ENCODE measurements around the gene PLEKHD1.

The PLEKHD1 gene

GRCh38 chr14:69519204-69520100 is 34.9 kb downstream of the PLEKHD1 start:
- DNase-seq: peak; percentile 90

DNA sequence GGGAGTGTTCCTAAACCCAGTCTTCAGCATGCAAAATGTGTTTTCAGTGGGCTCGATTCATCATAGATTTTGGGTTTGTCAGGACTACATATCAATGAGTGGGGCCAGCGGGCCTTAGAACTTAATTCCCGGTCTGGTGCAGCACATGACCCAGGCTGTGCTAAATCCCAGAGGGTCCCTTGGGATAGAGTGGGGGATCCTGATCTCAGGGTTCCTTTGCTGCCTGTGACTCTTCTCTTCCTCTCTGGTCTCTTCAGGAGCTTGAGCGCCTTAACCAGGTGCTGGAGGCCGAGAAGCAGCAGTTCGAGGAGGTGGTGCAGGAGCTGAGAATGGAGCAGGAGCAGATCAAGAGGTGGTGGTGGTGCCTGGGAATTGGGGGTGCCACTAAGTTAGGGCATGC is 37.5 kb downstream of the PLEKHD1 start:
- no peak for DNase-seq

- no peak for DNase-seq
Observed at GRCh38 chr14:69525896-69526295, 41.4 kb downstream of the PLEKHD1 start.

GRCh38 chr14:69527635-69528034 is 43.1 kb downstream of the PLEKHD1 start:
- no peak for DNase-seq

DNA sequence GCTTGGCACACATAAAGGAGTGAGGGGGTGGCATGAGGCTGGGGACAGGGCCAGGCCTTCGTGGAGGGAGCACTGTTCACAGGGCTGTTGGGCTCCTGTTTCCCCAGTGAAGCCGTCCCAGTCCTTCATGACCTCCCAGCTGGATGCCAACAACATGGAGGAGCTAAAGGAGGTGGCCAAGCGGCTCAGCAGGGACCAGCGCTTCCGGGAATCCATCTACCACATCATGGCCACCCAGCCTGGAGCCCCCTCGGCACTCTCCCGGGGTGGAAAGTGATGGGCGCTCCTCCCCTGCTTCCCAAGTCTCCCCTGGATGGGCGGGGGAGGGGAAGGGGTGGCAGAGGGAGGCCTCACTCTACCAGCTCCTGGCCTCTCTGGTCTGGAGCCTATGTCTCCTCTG is 43.6 kb downstream of the PLEKHD1 start:
- DNase-seq: no peak

DNA sequence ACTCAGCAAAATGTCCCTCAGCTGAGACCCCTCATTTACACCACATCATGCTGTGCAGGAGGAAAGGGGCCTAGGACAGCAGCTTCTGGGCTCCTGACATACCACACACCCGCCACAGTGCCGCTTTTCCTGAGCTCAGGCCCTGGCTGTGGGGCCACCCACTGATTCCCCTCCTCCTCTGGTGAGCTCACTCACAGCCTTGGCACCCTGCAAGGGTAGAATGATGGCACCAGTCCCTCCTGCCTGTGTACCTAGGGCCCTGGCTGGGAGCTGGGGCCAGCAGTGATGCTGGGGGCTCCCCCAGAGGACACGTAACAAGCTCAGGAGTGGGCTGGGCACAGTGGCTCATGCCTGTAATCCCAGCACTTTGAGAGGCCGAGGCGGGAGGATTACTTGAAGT is 44.4 kb downstream of the PLEKHD1 start:
- no peak for DNase-seq

DNA sequence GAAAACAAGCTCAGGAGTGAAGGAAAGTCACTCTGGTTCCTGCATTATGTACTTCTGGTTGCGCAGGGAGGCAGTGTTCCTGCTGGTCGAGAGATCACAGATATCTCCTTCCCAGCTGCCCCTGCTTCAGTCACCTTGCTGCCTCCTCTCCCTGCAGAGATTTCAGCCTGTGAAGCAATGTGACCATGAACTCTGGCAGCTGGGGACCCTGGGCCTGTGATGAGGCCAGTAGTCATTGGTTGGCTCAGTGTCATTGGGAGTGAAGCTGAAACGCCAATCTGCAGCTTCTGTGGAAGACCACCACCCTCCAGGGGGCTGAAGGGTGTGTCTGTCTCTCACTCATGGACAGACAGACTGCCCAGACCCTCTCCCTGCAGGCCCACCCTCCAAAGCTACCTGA is 45.0 kb downstream of the PLEKHD1 start:
- DNase-seq: no peak

DNA sequence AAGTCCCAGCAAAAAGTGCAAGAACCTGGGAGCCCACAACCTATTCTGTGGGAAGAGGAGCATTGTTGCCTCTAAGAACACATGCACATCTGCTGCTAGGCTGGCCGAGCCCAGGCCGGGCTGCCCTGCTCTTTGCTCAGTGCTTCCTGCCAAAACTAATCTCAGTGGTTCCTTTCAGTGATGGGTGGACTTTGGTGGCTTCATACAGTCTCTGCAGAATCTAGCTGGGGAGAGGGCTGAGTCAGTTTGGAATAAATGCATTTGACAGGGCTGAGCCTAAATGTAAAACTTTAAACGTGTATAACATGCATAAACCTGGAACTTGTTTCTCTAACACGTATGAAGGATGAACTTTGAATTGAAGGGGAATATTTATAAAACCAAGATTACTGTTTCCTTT is 45.6 kb downstream of the PLEKHD1 start:
- DNase-seq: no peak

DNA sequence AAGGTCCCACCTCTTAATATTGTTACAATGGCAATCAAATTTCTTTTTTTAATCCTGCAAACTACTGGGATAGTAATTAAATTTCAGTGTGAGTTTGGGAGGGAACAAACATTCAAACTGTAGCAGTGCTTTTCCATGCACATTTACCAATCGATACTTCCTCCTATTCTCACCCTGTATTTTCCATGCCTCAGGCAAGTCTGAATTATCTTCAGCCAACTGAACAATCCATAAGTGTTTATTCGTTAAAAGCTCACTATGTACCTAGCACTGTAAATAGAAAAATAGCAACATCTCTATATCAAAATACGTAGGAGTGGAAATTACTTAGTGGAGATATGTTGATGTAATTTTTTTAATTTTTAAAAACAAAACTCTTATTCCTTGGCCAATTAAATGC is 46.6 kb downstream of the PLEKHD1 start:
- peak; percentile 65 for DNase-seq

DNA sequence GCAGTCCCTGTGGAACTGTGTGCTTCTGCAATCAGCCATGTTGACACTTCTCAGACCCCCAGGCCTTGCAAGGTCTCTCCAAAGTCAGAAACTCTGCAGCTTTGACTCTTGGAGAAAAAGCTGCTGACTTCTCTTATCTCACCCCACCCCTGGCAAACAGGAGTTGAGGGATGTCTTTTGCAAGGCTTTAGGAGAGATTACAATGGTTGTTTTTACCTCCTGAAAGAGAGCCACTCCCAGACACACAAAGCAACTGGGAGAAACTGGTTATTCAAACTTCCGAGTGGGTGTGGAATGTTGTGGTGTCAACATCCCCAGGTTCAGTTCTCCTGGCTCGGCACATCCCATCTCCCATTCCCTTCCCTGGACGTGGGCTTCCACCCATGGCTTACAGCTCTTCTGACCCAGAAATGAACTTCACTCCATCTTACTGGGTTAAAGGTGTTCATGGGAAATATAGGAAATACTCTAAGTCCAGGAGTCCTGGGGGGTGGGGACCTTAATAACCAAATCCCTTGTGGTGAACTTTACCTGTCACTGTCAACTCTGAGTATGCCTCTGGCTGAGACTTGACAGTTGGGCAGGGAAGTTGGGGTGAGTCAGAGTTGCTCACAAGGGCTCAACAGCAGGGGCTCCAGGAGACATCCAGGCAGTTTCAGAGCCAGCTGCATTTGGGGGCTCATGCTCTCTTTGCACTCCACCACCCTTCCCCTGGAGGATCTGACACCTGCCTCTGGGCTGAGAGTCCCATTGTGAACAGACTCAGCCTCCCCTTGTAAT is 48.2 kb downstream of the PLEKHD1 start:
- no peak for DNase-seq

DNA sequence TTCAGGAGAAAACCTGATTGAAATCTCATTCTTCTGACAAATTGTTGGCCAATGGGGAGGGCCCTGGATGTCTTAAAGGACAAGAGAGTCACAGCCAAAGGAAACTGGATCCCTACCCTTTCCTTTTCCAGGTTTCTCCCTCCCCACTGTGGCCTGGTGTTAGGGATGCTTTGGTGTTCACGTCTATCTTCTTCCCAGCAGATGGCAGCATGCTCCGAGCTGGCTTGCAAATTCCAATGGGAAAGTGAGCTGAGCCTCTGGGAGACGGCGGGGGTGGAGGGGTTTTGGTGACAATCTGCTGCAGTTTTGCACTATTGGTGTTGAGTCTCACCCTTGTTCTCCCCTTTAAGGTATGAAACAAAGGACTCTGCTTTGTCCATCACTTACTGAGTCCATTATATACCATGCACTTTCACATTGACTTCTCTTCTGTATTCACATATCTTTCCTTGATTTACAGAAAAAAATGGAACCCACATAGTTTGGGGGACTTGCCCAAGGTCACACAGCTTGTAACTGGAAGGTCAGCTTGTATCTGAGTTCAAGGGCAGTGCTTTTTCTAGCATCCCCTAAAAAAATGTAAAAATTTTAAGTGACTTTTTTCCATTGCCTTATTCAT is 50.8 kb downstream of the PLEKHD1 start:
- DNase-seq: peak; percentile 65

DNA sequence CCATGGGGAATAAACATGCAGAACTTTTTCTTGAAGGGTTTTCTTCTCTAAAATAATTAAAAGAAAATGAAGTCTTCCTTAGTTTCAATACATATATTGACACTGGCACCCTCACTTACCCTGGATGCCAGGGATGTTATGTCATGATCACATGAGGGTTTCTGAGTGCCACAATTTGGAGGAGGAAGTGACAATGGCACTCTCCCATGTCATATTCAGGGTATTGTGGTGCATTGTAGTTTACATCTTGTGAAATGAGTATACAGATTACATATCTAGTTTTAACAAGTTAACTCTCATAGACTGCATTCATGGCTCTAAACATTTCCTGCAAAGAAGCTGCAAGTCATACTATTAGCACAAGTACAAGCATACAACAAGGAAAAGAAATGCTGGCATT is 52.4 kb downstream of the PLEKHD1 start:
- no peak for DNase-seq

DNA sequence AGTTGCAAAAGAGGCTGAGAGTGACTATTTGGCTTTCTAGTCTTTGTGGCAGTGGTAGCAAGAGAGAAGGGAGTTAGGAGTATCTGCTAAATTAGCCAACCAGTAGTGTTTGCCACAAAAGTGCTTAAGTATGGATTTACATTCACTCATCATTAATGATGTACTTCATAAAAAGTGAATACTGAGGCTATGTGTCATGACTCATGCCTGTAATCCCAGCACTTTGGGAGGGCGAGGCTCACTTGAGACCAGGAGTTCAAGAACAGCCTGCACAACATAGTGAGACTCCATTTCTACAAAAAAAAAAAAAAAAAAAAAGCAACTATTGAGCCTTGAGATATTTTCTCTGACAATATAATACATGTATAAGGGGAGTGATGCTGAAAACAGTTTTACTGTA is 53.4 kb downstream of the PLEKHD1 start:
- DNase-seq: peak; percentile 11

GRCh38 chr14:69538766-69539165 is 54.2 kb downstream of the PLEKHD1 start:
- DNase-seq: no peak

- no peak for DNase-seq
Observed at GRCh38 chr14:69539631-69540410, 55.3 kb downstream of the PLEKHD1 start.

DNA sequence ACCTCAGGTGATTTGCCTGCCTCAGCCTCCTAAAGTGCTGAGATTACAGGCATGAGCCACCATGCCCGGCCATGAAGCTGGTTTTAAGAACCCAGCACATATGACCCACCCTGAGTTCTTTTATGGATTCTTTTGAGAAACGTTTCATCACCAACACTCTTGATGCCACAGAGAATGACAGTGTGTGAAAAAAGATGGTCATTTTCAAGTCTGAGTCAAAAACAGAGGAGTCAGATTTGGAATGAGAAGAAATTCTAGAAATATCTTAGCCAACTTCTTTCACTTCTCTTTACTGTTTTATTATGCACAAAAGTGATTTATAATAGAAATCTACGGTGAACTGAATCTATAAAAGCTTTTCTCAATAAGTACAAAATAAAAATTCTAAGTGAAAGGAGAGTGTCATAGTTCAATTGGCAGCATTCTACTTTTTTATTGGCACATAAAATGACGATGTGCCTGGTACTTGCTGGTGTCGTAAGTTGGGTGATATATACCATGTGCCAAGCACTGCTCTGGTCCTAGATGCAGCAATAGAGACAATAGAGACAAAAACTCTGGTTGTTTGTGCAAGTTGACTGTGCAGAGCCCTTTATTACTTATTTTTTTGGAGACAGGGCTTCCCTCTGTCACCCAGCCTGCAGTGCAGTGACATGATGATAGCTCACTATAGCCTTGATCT is 56.3 kb downstream of the PLEKHD1 start:
- no peak for DNase-seq

DNA sequence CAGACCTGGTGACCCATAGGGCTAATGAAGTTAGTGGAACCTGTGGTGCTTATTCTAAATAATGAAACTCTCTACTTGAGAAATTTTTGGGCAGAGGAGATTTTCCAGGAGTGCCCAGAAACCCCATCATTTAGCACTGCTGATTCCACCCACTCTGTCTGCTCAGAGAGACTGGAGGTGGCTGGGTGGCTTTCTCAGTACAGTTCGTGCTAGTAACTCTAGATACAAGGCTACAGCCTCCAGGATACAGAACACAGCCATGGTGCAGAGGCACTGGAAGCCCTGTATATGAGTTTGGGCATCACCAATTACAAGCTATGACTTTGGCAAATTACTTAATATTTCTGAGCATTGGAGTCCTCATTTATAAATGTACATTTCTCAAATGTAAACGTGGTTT is 57.8 kb downstream of the PLEKHD1 start:
- DNase-seq: no peak

DNA sequence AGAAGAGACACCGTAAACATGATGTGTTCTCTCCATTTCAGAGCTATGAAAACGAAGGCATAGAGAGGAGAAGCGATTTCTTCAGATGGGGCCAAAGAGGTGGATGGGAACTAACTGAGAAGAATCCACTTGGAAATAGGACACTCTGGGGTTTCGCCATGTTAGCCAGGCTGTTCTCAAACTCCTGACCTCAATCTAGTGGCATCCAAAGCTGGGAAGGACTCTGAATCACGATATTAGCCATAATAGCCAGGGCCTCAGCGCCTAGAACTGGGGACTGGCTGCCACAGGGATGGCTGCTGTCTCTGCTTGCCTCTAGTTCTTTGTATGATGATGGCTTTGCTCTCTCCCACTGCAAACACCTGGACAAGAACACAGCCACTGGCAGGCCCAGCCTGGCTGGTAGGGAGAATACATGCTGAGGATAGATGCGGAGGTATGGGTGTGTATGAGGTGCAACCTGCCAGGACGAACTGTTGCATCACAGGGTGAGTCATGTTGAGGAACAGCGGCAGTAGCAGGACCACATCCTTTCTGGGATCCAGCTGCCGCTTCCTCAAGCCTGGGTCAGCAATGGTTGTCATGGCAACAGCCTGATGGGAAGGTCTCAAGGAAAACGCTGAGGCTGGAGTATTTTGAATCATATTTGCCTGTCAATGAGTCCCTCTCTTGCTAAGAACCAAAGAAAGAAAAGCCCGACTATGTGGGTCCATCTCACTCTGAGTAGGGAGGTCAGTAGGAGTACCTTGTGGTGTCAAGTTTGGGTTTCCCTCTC is 59.0 kb downstream of the PLEKHD1 start:
- peak; percentile 89 for DNase-seq

- DNase-seq: no peak
Observed at GRCh38 chr14:69547701-69548348, 63.3 kb downstream of the PLEKHD1 start.

GRCh38 chr14:69548566-69548965 is 64.0 kb downstream of the PLEKHD1 start:
- no peak for DNase-seq

DNA sequence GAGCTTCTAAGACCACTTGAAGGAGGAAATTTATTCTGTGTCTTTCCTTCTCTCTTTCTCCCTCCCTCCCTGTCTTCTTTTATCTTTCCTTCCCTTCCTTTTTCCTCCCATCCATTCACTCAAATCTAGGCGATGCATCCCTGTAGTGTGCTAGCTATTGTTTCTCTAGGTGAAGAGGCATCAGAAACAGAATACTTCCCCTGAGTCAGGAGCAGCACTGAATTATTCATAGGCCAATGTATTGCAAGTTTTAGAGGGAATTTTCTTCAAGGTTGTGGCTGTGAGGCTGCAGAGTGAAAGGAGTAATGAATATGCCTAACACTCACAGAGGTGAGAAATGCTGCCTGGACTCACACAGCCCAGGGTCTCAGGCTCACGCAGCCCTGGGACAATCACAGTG is 67.0 kb downstream of the PLEKHD1 start:
- no peak for DNase-seq

Measured in DMS79 (cell line).